Subcutaneous adipose tissue (tissue), 4 donors: Measurements from ENCODE around the gene MYADML2. TPM values are rescaled to one million over a fixed set of nuclear protein-coding genes. Genes with fewer than 3 reads are reported as not detected.

Experiments
- CTCF ChIP-seq: fragments of 450-650 bp; IDR thresholded peaks from one replicate; pipeline ENCODE4 v1.5.1; 2016; ENCODE audit warnings: low read depth, mild to moderate bottlenecking, control low read depth, antibody characterized with exemption, moderate library complexity
- total RNA-seq, 4 donors: library from RNA; depleted of rRNA; stranded (reverse); fragments of >200 nt; gene quantifications; one replicate each; pipeline ENCODE4 v1.1.0, GENCODE V29; 2016

The MYADML2 gene
- total RNA-seq, 4 donors from 2014 or later, result not detected

GRCh38 chr17:81934850-81935708, 12.0 kb downstream of the MYADML2 start:
- TF ChIP-seq CTCF, result no peak

DNA sequence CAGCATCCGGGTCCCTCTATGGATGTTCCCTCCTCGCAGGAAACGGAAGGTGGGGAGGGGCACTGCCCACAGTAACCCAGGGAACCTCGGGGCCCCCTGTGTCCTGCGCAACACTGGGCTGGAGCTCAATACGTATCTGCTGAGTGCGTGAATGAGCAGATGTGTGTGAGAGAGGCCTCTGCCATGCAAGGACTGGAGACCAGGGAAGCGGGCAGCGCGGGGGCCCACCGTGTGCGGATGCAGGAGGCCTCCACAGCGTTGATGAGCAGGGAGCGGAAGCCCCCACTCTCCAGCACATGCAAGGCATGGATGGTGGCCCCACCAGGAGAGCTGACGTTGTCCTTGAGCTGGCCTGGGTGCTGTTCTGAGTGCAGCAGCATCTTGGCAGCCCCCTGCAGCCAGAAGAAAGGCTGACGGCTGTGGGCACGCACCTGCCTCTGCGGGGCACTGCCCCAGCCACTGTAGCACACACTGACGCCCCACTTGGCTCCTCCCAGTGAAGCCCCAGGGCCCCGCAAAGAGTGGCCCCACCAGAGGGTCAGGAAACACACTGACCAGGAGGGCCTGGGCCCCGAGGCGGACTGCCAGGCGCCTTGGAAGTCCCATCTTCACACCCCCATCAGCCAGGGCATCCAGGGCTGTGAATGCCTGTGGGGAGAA, 12.8 kb downstream of the MYADML2 start:
- no peak for TF ChIP-seq CTCF

- TF ChIP-seq CTCF, result no peak
Measured at GRCh38 chr17:81933178-81933699, 13.8 kb downstream of the MYADML2 start.

GRCh38 chr17:81932333-81932983, 14.6 kb downstream of the MYADML2 start:
- TF ChIP-seq CTCF, result no peak

- no peak for TF ChIP-seq CTCF
Measured at GRCh38 chr17:81931557-81932332, 15.3 kb downstream of the MYADML2 start.

DNA sequence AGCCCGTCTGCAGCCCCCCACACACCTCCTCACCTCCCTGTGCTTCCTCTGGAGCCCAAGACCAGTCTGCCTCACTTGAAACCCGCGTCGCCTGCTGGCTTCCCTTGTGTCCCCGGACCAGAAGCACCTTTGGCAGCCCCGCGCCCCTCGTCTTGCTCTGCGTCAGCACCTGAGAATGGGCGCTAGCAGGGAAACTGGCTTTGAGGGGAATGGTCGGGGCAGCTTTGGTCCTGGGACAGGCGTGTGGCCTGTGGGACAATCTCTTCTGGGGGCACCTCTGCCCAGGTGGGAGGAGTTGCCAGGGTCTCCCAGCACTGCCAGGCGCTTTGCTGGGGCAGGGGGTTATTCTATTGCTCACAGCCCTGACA, 15.9 kb downstream of the MYADML2 start:
- TF ChIP-seq CTCF, result no peak
